GM12878 (cell line): ENCODE measurements around the gene CDR2. TPM values are rescaled to one million over a fixed set of nuclear protein-coding genes. Genes with fewer than 3 reads are reported as not detected.

Experiments used
- ATAC-seq: fragments of 200-7000 bp; cut with Tn5 transposase; 3 replicates; pipeline ENCODE4 v1.9.1; 2020; ENCODE audit warnings: mild to moderate bottlenecking, moderate library complexity
- BruUV-seq: library from RNA; stranded (reverse); fragments of 400-500 nt; replicated peaks from 2 replicates; lab custom pipeline; 2021; lab: Mats Ljungman, UMichigan
- CTCF ChIA-PET: fragments of 300-600 bp; sonication (Branson Sonifier 250); formaldehyde crosslinking; extraction: SDS; loops from one replicate; lab custom pipeline; 2021; ENCODE audit warnings: inconsistent platforms; lab: Yijun Ruan, JAX
- POLR2A ChIA-PET: fragments of 350-600 bp; formaldehyde crosslinking; extraction: SDS; loops from one replicate; lab custom pipeline; 2021; ENCODE audit warnings: inconsistent platforms; lab: Charles Lee
- RAD21 ChIA-PET: fragments of 300-600 bp; sonication (Branson Sonifier 250); formaldehyde crosslinking; loops from one replicate; lab custom pipeline; 2023; ENCODE audit warnings: antibody characterized with exemption; ENCODE audit not compliant: unreplicated experiment; lab: Charles Lee
- SMC1A ChIA-PET: fragments of 300-600 bp; sonication (Branson Sonifier 250); formaldehyde crosslinking; loops from one replicate; lab custom pipeline; 2023; ENCODE audit not compliant: unreplicated experiment, uncharacterized antibody; lab: Charles Lee
- DNase-seq: peaks from one replicate; pipeline ENCODE4 v3.0.0-alpha.2; 2011; ENCODE audit warnings: low read depth, low spot score
- FAIRE-seq: peaks from 3 replicates; lab custom pipeline; 2011; peaks lifted over from hg19 to GRCh38; lab: Jason Lieb, UNC
- H2AFZ ChIP-seq: 2 replicates; pipeline ENCODE4 v1.6.0; 2011; ENCODE audit warnings: low read depth, low read length, control low read depth; ENCODE audit not compliant: control insufficient read depth
- H3K27ac ChIP-seq: 2 replicates; pipeline ENCODE4 v1.5.1; 2011; ENCODE audit warnings: control low read depth; ENCODE audit not compliant: control insufficient read depth, insufficient read depth
- H3K27me3 ChIP-seq, 2 experiments: replicated peaks in 1 of 2; 2 replicates each; pipeline versions ENCODE4 v1.6.0 to v1.6.1; 2011; ENCODE audit warnings: low read length in 1 of 2; ENCODE audit not compliant: control insufficient read depth in 2 of 2, insufficient read depth in 2 of 2
- H3K36me3 ChIP-seq, 2 experiments: 2 replicates each; pipeline ENCODE4 v1.5.1; 2011; ENCODE audit warnings: low read length in 1 of 2; ENCODE audit not compliant: control insufficient read depth in 2 of 2, insufficient read depth in 2 of 2
- H3K4me1 ChIP-seq: 2 replicates; pipeline ENCODE4 v1.6.1; 2011; ENCODE audit warnings: mild to moderate bottlenecking, low read length, moderate library complexity, mixed read lengths; ENCODE audit not compliant: control insufficient read depth, insufficient read depth
- H3K4me2 ChIP-seq: 2 replicates; pipeline ENCODE4 v1.6.0; 2011; ENCODE audit warnings: control low read depth; ENCODE audit not compliant: control insufficient read depth, insufficient read depth
- H3K4me3 ChIP-seq: fragments of 200-600 bp; sonication (generic); 2 replicates; pipeline ENCODE4 v1.5.1; 2016
- H3K79me2 ChIP-seq: 2 replicates; pipeline ENCODE4 v1.6.0; 2011; ENCODE audit warnings: low read length; ENCODE audit not compliant: control insufficient read depth, insufficient read depth
- H3K9ac ChIP-seq: 2 replicates; pipeline ENCODE4 v1.8.0; 2011; ENCODE audit warnings: low read length, control low read depth, mixed read lengths; ENCODE audit not compliant: control insufficient read depth, insufficient read depth
- H3K9me3 ChIP-seq: replicated peaks from 3 replicates; pipeline ENCODE4 v1.5.1; 2011; ENCODE audit warnings: mild to moderate bottlenecking, low read length; ENCODE audit not compliant: control insufficient read depth, insufficient read depth
- H4K20me1 ChIP-seq: 2 replicates; pipeline ENCODE4 v1.6.0; 2011; ENCODE audit not compliant: control insufficient read depth, insufficient read depth
- ATF7 ChIP-seq: fragments of 450-650 bp; IDR thresholded peaks from 2 replicates; pipeline ENCODE4 v1.6.1; 2016; ENCODE audit warnings: low read depth, mild to moderate bottlenecking
- BCLAF1 ChIP-seq: fragments of 450-650 bp; IDR thresholded peaks from 2 replicates; pipeline ENCODE4 v1.6.1; 2017; ENCODE audit warnings: antibody characterized with exemption, mild to moderate bottlenecking, moderate library complexity
- DPF2 ChIP-seq: fragments of 450-650 bp; IDR thresholded peaks from 2 replicates; pipeline ENCODE4 v1.6.1; 2017; ENCODE audit warnings: mild to moderate bottlenecking
- FOXK2 ChIP-seq: fragments of 450-650 bp; IDR thresholded peaks from 2 replicates; pipeline ENCODE4 v1.6.1; 2017; ENCODE audit warnings: mild to moderate bottlenecking, moderate library complexity
- HCFC1 ChIP-seq: fragments of 150-350 bp; IDR thresholded peaks from 2 replicates; pipeline ENCODE4 v1.6.1; 2014; ENCODE audit warnings: low read length
- PRDM15 ChIP-seq: fragments of 450-650 bp; formaldehyde crosslinking; IDR thresholded peaks from 2 replicates; pipeline ENCODE4 v1.4.0; 2020; ENCODE audit warnings: mild to moderate bottlenecking, moderate library complexity
- RCOR1 ChIP-seq: conservative IDR thresholded peaks from 2 replicates; pipeline ENCODE4 v1.6.1; 2012; ENCODE audit warnings: low read depth, low read length, improper control_type of control experiment
- SMC3 ChIP-seq: IDR thresholded peaks from 2 replicates; pipeline ENCODE4 v1.6.1; 2011; ENCODE audit warnings: low read length, improper control_type of control experiment, borderline replicate concordance
- SUZ12 ChIP-seq: fragments of 200-600 bp; sonication (generic); IDR thresholded peaks from one replicate; pipeline ENCODE4 v1.6.1; 2018; ENCODE audit warnings: antibody characterized with exemption, mild to moderate bottlenecking; ENCODE audit not compliant: unreplicated experiment
- ZNF207 ChIP-seq: fragments of 450-650 bp; IDR thresholded peaks from 2 replicates; pipeline ENCODE4 v1.6.1; 2014; ENCODE audit warnings: antibody characterized with exemption, mild to moderate bottlenecking, borderline replicate concordance
- ZNF687 ChIP-seq: fragments of 450-650 bp; IDR thresholded peaks from 2 replicates; pipeline ENCODE4 v1.6.1; 2017; ENCODE audit warnings: mild to moderate bottlenecking, moderate library complexity
- WGBS: methylation state at CpG from one replicate; pipeline ENCODE4 v1.1.6; 2016; ENCODE audit warnings: low lambda C conversion rate; ENCODE audit not compliant: insufficient replicate concordance, insufficient coverage; ENCODE audit errors: missing lambda C conversion rate; 5-methylcytosine and 5-hydroxymethylcytosine counted together
- in situ Hi-C: fragments of 300-500 bp; cut with MboI; formaldehyde crosslinking; loops from 9 replicates; pipeline ENCODE4 v1.14.3; 2018; ENCODE audit warnings: mixed read lengths
- intact Hi-C: fragments of 100-400 bp; cut with micrococcal nuclease; formaldehyde crosslinking; loops from one replicate; pipeline ENCODE4 v1.14.2; 2022; ENCODE audit not compliant: unreplicated experiment
- polyA plus RNA-seq, 11 experiments: library from polyadenylated mRNA; depleted of rRNA in 4 of 11; unstranded in 6 of 11; stranded (reverse) in 5 of 11; fragments of >200 nt; fragmentation: Nextera tagmentation in 4 of 11; fragmentation: Illumina TruSeq in 1 of 11; extraction: Ambion mirVana in 4 of 11; extraction: Trizol in 1 of 11; gene quantifications; 1 replicate in 1 of 11; 2 replicates in 10 of 11; pipeline versions ENCODE4 v1.2.1 to v1.2.3, GENCODE V29; 2011 to 2016; ENCODE audit warnings: inconsistent platforms in 2 of 11, missing spikeins in 2 of 11, low read depth in 1 of 11
- total RNA-seq, 4 experiments: library from RNA; depleted of rRNA in 3 of 4; stranded (reverse); fragments of >200 nt in 3 of 4; fragmentation: Illumina TruSeq in 1 of 4; extraction: Trizol in 1 of 4; gene quantifications; 2 replicates each; pipeline versions ENCODE4 v1.2.1 to v1.2.3, GENCODE V29; 2013 to 2021

Gene CDR2
- total and polyA plus RNA-seq, 10 of the 15 experiments (the other 5 are each of a cell fraction or from before 2014, with no cell fraction given): 4.8 to 24.3 (median 19.2) TPM

GRCh38 chr16:22323173-22323958, 51.1 kb downstream of the CDR2 start:
- BruUV-seq: no TSS peak
- H3K9me3 ChIP-seq: no peaks in the 10 kb centered on the region

More at GRCh38 chr16:22323173-22323958, 51.1 kb downstream of the CDR2 start:
- Histone ChIP-seq H3K79me2 (0 out of 2 replicates have a peak, but pooled peaks cover 2% of the 10 kb centered on the region), H4K20me1 (no peaks in the 10 kb centered on the region), H3K27me3 (no peaks in the 10 kb centered on the region), H3K9ac (no peak overlapping the region), H3K4me2 (no peak overlapping the region), H2AFZ (no peak overlapping the region), H3K36me3 (peaks cover 25 to 47% of the 10 kb centered on the region in 2 experiments), H3K4me3 (no peak overlapping the region), H3K4me1 (no peaks in the 10 kb centered on the region), H3K27ac (no peak overlapping the region)
- in situ Hi-C loops (loop anchor here (10.0 to 25.0 kb wide), 5 partner anchors 239 to 1169 kb away; partner anchors contain the start of genes DNAH3 and LDAF1), intact Hi-C loops (loop anchor here (5.0 kb wide), 2 partner anchors 49 to 1166 kb away; partner anchors contain the start of genes CDR2 and LDAF1)
- ATAC-seq (no peak), FAIRE-seq (no peak), DNase-seq (no peak)
- no peak for TF ChIP-seq PRDM15
- no peak for TF ChIP-seq HCFC1
- no peak for TF ChIP-seq SMC3
- no peak for TF ChIP-seq ZNF207
- no peak for TF ChIP-seq DPF2
- TF ChIP-seq FOXK2: no peak
- TF ChIP-seq SUZ12: no peak
- no peak for TF ChIP-seq BCLAF1
- no peak for TF ChIP-seq ZNF687
- no peak for TF ChIP-seq ATF7
- TF ChIP-seq RCOR1: no peak
- ChIA-PET CTCF (interaction anchor here (1.5 kb wide), 1 partner anchor 50 kb away, joined by 3 read pairs; no protein-coding TSS in a partner anchor), RAD21 (no interaction called here), SMC1A (interaction anchor here (0.6 kb wide), 1 partner anchor 30 kb away, joined by 3 read pairs; no protein-coding TSS in a partner anchor), POLR2A (no interaction called here)
- WGBS: 89% methylated on average over 12 of the region's 12 CpGs
